Prostate gland (tissue), 2 donors: Measurements from ENCODE around the gene MORN1.

Experiments used
- POLR2A ChIP-seq: fragments of 450-650 bp; IDR thresholded peaks from one replicate; pipeline ENCODE4 v1.6.1; 2016; ENCODE audit warnings: antibody characterized with exemption, mild to moderate bottlenecking
- TF ChIP-seq, protein P1 (sequence below), 4 experiments: fragments of 200-600 bp in 2 of 4; fragments of 450-650 bp in 2 of 4; sonication (generic) in 2 of 4; IDR thresholded peaks; 1 replicate in 3 of 4; 2 replicates in 1 of 4; pipeline ENCODE4 v1.5.1; 2016 to 2019; ENCODE audit warnings: antibody characterized with exemption in 4 of 4, mild to moderate bottlenecking in 2 of 4, moderate library complexity in 2 of 4

- TF ChIP-seq, protein P1, sequence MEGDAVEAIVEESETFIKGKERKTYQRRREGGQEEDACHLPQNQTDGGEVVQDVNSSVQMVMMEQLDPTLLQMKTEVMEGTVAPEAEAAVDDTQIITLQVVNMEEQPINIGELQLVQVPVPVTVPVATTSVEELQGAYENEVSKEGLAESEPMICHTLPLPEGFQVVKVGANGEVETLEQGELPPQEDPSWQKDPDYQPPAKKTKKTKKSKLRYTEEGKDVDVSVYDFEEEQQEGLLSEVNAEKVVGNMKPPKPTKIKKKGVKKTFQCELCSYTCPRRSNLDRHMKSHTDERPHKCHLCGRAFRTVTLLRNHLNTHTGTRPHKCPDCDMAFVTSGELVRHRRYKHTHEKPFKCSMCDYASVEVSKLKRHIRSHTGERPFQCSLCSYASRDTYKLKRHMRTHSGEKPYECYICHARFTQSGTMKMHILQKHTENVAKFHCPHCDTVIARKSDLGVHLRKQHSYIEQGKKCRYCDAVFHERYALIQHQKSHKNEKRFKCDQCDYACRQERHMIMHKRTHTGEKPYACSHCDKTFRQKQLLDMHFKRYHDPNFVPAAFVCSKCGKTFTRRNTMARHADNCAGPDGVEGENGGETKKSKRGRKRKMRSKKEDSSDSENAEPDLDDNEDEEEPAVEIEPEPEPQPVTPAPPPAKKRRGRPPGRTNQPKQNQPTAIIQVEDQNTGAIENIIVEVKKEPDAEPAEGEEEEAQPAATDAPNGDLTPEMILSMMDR (IDR thresholded peaks at IDR 0.05) = no peak
- no peak for TF ChIP-seq POLR2A
Observed at GRCh38 chr1:2400950-2401649, 9.7 kb upstream of the MORN1 start.
